ENCODE results near the gene DCDC2. TPM values are rescaled to one million over a fixed set of nuclear protein-coding genes. Genes with fewer than 3 reads are reported as not detected.

DCDC2 gene
- total and polyA plus RNA-seq, 3 experiments from 2014 or later = not detected

GRCh38 chr6:24126586-24127192 is 231.2 kb downstream of the DCDC2 start:
- Mint-ChIP-seq H3K4me1 (peaks cover 2 to 3% (median 2%) of the 10 kb centered on the region in 3 donors), H3K4me3 (no peak overlapping the region), H3K36me3 (no peaks in the 10 kb centered on the region), H3K27me3 (peaks cover 14 to 24% of the 10 kb centered on the region in 2 donors), H3K27ac (no peak overlapping the region), H3K9me3 (peaks cover 0 to 5% (median 2%) of the 10 kb centered on the region in 5 donors)
- ChIA-PET POLR2A (no interaction called here), CTCF (no interaction called here)
- no peak overlapping the region for H3K27ac ChIP-seq (ENCODE audit: low read depth, low read length)
- H3K36me3 ChIP-seq (ENCODE audit: insufficient read depth, low read length) = no peaks in the 10 kb centered on the region
- H3K4me1 ChIP-seq (ENCODE audit: insufficient read depth, low read length) = no peaks in the 10 kb centered on the region
- no peaks in the 10 kb centered on the region for H3K9me3 ChIP-seq (ENCODE audit: low read length)
- peak in 1 of 5 donors; percentile 1 for DNase-seq
- no peak overlapping the region for H3K4me3 ChIP-seq (ENCODE audit: low read length)
- H3K27me3 ChIP-seq (ENCODE audit: insufficient read depth, low read length, poor library complexity, severe bottlenecking) = no peaks in the 10 kb centered on the region

GRCh38 chr6:24125980-24126379 is 231.9 kb downstream of the DCDC2 start, which contains the start of gene NRSN1:
TSS of gene NRSN1 (plus strand) at chr6:24126215. CDS start at chr6:24134328, 8,113 bp downstream.
- no peak within 1 kb of the TSS for H3K4me3 ChIP-seq (ENCODE audit: low read length)
- no peaks in the 10 kb centered on the region for H3K36me3 ChIP-seq (ENCODE audit: insufficient read depth, low read length)
- H3K27me3 ChIP-seq (ENCODE audit: insufficient read depth, low read length, poor library complexity, severe bottlenecking) = no peaks in the 10 kb centered on the region
- CTCF ChIA-PET = no interaction called here
- no peak within 1 kb of the TSS for H3K27ac ChIP-seq (ENCODE audit: low read depth, low read length)
- H3K4me1 ChIP-seq (ENCODE audit: insufficient read depth, low read length) = no peaks in the 10 kb centered on the region
- Mint-ChIP-seq H3K4me3 (no peak within 1 kb of the TSS), H3K9me3 (peaks cover 0 to 5% (median 2%) of the 10 kb centered on the region in 5 donors), H3K36me3 (no peaks in the 10 kb centered on the region), H3K27ac (no peak within 1 kb of the TSS), H3K27me3 (peaks cover 15 to 24% of the 10 kb centered on the region in 2 donors), H3K4me1 (peaks cover 2 to 3% (median 2%) of the 10 kb centered on the region in 3 donors)
- POLR2A ChIA-PET = no interaction called here
- H3K9me3 ChIP-seq (ENCODE audit: low read length) = no peaks in the 10 kb centered on the region
- no peak for DNase-seq

DNA sequence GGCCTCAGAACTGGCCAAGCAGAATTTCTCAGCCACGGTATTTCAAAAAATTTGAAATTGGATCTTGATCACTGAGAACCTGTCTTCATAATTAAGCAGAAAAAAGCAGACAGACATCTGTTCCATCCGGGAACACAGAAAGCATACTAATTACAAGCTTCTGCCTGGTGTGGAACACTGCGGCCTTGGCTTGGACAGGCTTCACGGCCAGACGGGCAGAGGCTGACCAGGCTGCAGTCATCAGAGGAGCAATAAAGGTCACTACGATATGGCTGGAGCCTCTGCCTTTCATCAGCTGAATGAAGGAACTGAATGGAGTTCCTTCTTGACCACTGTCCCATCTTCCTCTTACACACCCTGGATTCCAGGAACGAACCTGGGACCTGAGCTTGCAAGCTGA is 235.7 kb downstream of the DCDC2 start:
- H3K36me3 ChIP-seq (ENCODE audit: insufficient read depth, low read length) = no peaks in the 10 kb centered on the region
- ChIA-PET CTCF (no interaction called here), POLR2A (no interaction called here)
- H3K27ac ChIP-seq (ENCODE audit: low read depth, low read length) = no peak overlapping the region
- Mint-ChIP-seq H3K4me3 (no peak overlapping the region), H3K27ac (no peak overlapping the region), H3K27me3 (peaks cover 12 to 24% of the 10 kb centered on the region in 2 donors), H3K36me3 (no peaks in the 10 kb centered on the region), H3K9me3 (peaks cover 0 to 5% (median 0%) of the 10 kb centered on the region in 5 donors), H3K4me1 (peaks cover 2 to 3% (median 2%) of the 10 kb centered on the region in 3 donors)
- no peaks in the 10 kb centered on the region for H3K27me3 ChIP-seq (ENCODE audit: insufficient read depth, low read length, poor library complexity, severe bottlenecking)
- H3K9me3 ChIP-seq (ENCODE audit: low read length) = no peaks in the 10 kb centered on the region
- H3K4me1 ChIP-seq (ENCODE audit: insufficient read depth, low read length) = no peaks in the 10 kb centered on the region
- no peak for DNase-seq
- no peak overlapping the region for H3K4me3 ChIP-seq (ENCODE audit: low read length)

Other genes starting within 250 kb of the DCDC2 start
- gene NRSN1, start 231.8 kb downstream of the DCDC2 start, total RNA-seq = not detected
- not detected for gene NRSN1, start 231.8 kb downstream of the DCDC2 start, polyA plus RNA-seq
- gene MRS2, start 44.9 kb upstream of the DCDC2 start, total RNA-seq = 10 to 100 TPM; 30.1 to 31.5 TPM
- 17.4 TPM for gene MRS2, start 44.9 kb upstream of the DCDC2 start, polyA plus RNA-seq
- under 1 TPM; 0.35 to 0.64 TPM for gene GPLD1, start 131.5 kb upstream of the DCDC2 start, total RNA-seq
- gene GPLD1, start 131.5 kb upstream of the DCDC2 start, polyA plus RNA-seq = 0.46 TPM
- gene ALDH5A1, start 136.9 kb upstream of the DCDC2 start, total RNA-seq = 10 to 100 TPM; 13.2 to 15.4 TPM
- 11.8 TPM for gene ALDH5A1, start 136.9 kb upstream of the DCDC2 start, polyA plus RNA-seq